Measurements from ENCODE around the gene ACYP2.

ACYP2 gene

GRCh38 chr2:54271843-54272627, 156.6 kb downstream of the ACYP2 start:
- no peak overlapping the region for H3K9ac ChIP-seq
- no peak overlapping the region for H3K4me3 ChIP-seq (IDR thresholded peaks at IDR 0.05; ENCODE audit: insufficient read depth, low read depth, low read length)
- H3K36me3 ChIP-seq (ENCODE audit: insufficient read depth): no peaks in the 10 kb centered on the region
- H3K4me2 ChIP-seq: no peak overlapping the region
- no peak overlapping the region for H3K27ac ChIP-seq
- no peaks in the 10 kb centered on the region for H4K20me1 ChIP-seq (ENCODE audit: insufficient read depth)
- no peaks in the 10 kb centered on the region for H3K79me2 ChIP-seq (ENCODE audit: insufficient read depth, low read depth)
- TF ChIP-seq CTCF (conservative IDR thresholded peaks at IDR 0.05; ENCODE audit: low read depth, low read length): no peak
- no peaks in the 10 kb centered on the region for H3K27me3 ChIP-seq (ENCODE audit: insufficient read depth, low read depth)
- peaks cover 42% of the 10 kb centered on the region for H3K4me1 ChIP-seq (ENCODE audit: low read depth, poor library complexity, severe bottlenecking)
- H2AFZ ChIP-seq (ENCODE audit: low read depth): no peak overlapping the region

GRCh38 chr2:54274781-54275242, 159.4 kb downstream of the ACYP2 start:
- TF ChIP-seq CTCF (conservative IDR thresholded peaks at IDR 0.05; ENCODE audit: low read depth, low read length): no peak
- Histone ChIP-seq H2AFZ (ENCODE audit: low read depth) (no peak overlapping the region), H3K4me2 (peak overlapping the region; percentile 7), H3K36me3 (ENCODE audit: insufficient read depth) (no peaks in the 10 kb centered on the region), H3K4me1 (ENCODE audit: low read depth, poor library complexity, severe bottlenecking) (peaks cover 42% of the 10 kb centered on the region), H3K79me2 (ENCODE audit: insufficient read depth, low read depth) (no peaks in the 10 kb centered on the region), H4K20me1 (ENCODE audit: insufficient read depth) (no peaks in the 10 kb centered on the region), H3K4me3 (IDR thresholded peaks at IDR 0.05; ENCODE audit: insufficient read depth, low read depth, low read length) (no peak overlapping the region), H3K9ac (peak overlapping the region; percentile 25; the same call in 1 of the 2 replicates), H3K27ac (peak overlapping the region; percentile 48), H3K27me3 (ENCODE audit: insufficient read depth, low read depth) (no peaks in the 10 kb centered on the region)

GRCh38 chr2:54275541-54275940, 160.1 kb downstream of the ACYP2 start:
- Histone ChIP-seq H3K36me3 (ENCODE audit: insufficient read depth) (no peaks in the 10 kb centered on the region), H3K9ac (no peak overlapping the region), H3K4me3 (IDR thresholded peaks at IDR 0.05; ENCODE audit: insufficient read depth, low read depth, low read length) (no peak overlapping the region), H3K27me3 (ENCODE audit: insufficient read depth, low read depth) (no peaks in the 10 kb centered on the region), H3K27ac (peak overlapping the region; percentile 48; the same call in 1 of the 2 replicates), H4K20me1 (ENCODE audit: insufficient read depth) (no peaks in the 10 kb centered on the region), H3K4me1 (ENCODE audit: low read depth, poor library complexity, severe bottlenecking) (peaks cover 42% of the 10 kb centered on the region), H2AFZ (ENCODE audit: low read depth) (no peak overlapping the region), H3K4me2 (peak overlapping the region; percentile 7), H3K79me2 (ENCODE audit: insufficient read depth, low read depth) (no peaks in the 10 kb centered on the region)
- TF ChIP-seq CTCF (conservative IDR thresholded peaks at IDR 0.05; ENCODE audit: low read depth, low read length): no peak

GRCh38 chr2:54279385-54279784, 164.0 kb downstream of the ACYP2 start:
- no peak overlapping the region for H3K9ac ChIP-seq
- H2AFZ ChIP-seq (ENCODE audit: low read depth): no peak overlapping the region
- peaks cover 15% of the 10 kb centered on the region for H3K4me1 ChIP-seq (ENCODE audit: low read depth, poor library complexity, severe bottlenecking)
- no peaks in the 10 kb centered on the region for H3K36me3 ChIP-seq (ENCODE audit: insufficient read depth)
- H3K27ac ChIP-seq: no peak overlapping the region
- no peak overlapping the region for H3K4me3 ChIP-seq (IDR thresholded peaks at IDR 0.05; ENCODE audit: insufficient read depth, low read depth, low read length)
- no peaks in the 10 kb centered on the region for H3K79me2 ChIP-seq (ENCODE audit: insufficient read depth, low read depth)
- H4K20me1 ChIP-seq (ENCODE audit: insufficient read depth): no peaks in the 10 kb centered on the region
- TF ChIP-seq CTCF (conservative IDR thresholded peaks at IDR 0.05; ENCODE audit: low read depth, low read length): no peak
- no peak overlapping the region for H3K4me2 ChIP-seq
- no peaks in the 10 kb centered on the region for H3K27me3 ChIP-seq (ENCODE audit: insufficient read depth, low read depth)
